Fibroblast of lung (primary cell): Measurements from ENCODE around the gene OR4K1. TPM values are rescaled to one million over a fixed set of nuclear protein-coding genes. Genes with fewer than 3 reads are reported as not detected.

Experiments used
- DNase-seq, 2 donors: peaks; one replicate each; pipeline versions ENCODE4 v3.0.0 to v3.0.0-alpha.2; 2010; ENCODE audit warnings: low read depth in 2 of 2
- H2AFZ ChIP-seq: 2 replicates; pipeline ENCODE4 v1.5.1; 2012; ENCODE audit warnings: low read length, control low read depth, inconsistent platforms
- H3K27ac ChIP-seq: 2 replicates; pipeline ENCODE4 v1.5.1; 2011; ENCODE audit warnings: low read length, control low read depth; ENCODE audit not compliant: insufficient read depth
- H3K27me3 ChIP-seq: 2 replicates; pipeline ENCODE4 v1.5.1; 2011; ENCODE audit warnings: mild to moderate bottlenecking, low read length; ENCODE audit not compliant: control insufficient read depth, insufficient read depth
- H3K36me3 ChIP-seq: 2 replicates; pipeline ENCODE4 v1.5.1; 2011; ENCODE audit warnings: low read length; ENCODE audit not compliant: control insufficient read depth, insufficient read depth
- H3K4me1 ChIP-seq: 2 replicates; pipeline ENCODE4 v1.5.1; 2011; ENCODE audit warnings: low read length; ENCODE audit not compliant: control insufficient read depth, insufficient read depth; ENCODE audit errors: extremely low read depth
- H3K4me2 ChIP-seq: 2 replicates; pipeline ENCODE4 v1.5.1; 2011; ENCODE audit warnings: low read length, control low read depth; ENCODE audit not compliant: insufficient read depth; ENCODE audit errors: extremely low read depth
- H3K4me3 ChIP-seq, 4 experiments: fragments of 200-600 bp in 1 of 4; sonication (generic) in 1 of 4; replicated peaks in 1 of 4; 2 replicates each; pipeline ENCODE4 v1.5.1; 2011 to 2016; ENCODE audit warnings: low read length in 4 of 4, low read depth in 3 of 4, mild to moderate bottlenecking in 3 of 4, control low read depth in 2 of 4, inconsistent platforms in 1 of 4, mixed read lengths in 1 of 4; ENCODE audit not compliant: insufficient read depth in 1 of 4; ENCODE audit errors: control extremely low read depth in 1 of 4
- H3K79me2 ChIP-seq: 2 replicates; pipeline ENCODE4 v1.5.1; 2012; ENCODE audit warnings: mild to moderate bottlenecking, low read length, inconsistent platforms; ENCODE audit not compliant: control insufficient read depth, insufficient read depth
- H3K9ac ChIP-seq: 2 replicates; pipeline ENCODE4 v1.5.1; 2011; ENCODE audit warnings: mild to moderate bottlenecking, low read length, control low read depth; ENCODE audit not compliant: insufficient read depth
- H3K9me3 ChIP-seq: 2 replicates; pipeline ENCODE4 v1.5.1; 2012; ENCODE audit warnings: low read depth, low read length; ENCODE audit not compliant: control insufficient read depth, insufficient read depth
- H4K20me1 ChIP-seq: 2 replicates; pipeline ENCODE4 v1.5.1; 2011; ENCODE audit warnings: low read length; ENCODE audit not compliant: control insufficient read depth, insufficient read depth; ENCODE audit errors: extremely low read depth
- CTCF ChIP-seq, 2 donors: IDR thresholded peaks in 1 of 2; conservative IDR thresholded peaks in 1 of 2; 1 replicate in 1 of 2; 2 replicates in 1 of 2; pipeline ENCODE4 v1.5.1; 2011 to 2012; ENCODE audit warnings: low read length in 2 of 2, control low read depth in 1 of 2, inconsistent platforms in 1 of 2, low read depth in 1 of 2, mild to moderate bottlenecking in 1 of 2
- EZH2 ChIP-seq: IDR thresholded peaks from 2 replicates; pipeline ENCODE4 v1.5.1; 2012; ENCODE audit warnings: low read length, control low read depth, mild to moderate bottlenecking; ENCODE audit errors: missing control alignments
- polyA plus RNA-seq, 2 donors: library from polyadenylated mRNA; depleted of rRNA in 1 of 2; stranded (reverse) in 1 of 2; unstranded in 1 of 2; fragments of >200 nt; gene quantifications; 2 replicates each; pipeline ENCODE4 v1.2.1, GENCODE V29; 2011 to 2012; ENCODE audit warnings: missing spikeins in 1 of 2
- total RNA-seq: library from RNA; depleted of rRNA; stranded (reverse); fragments of >200 nt; gene quantifications from 2 replicates; pipeline ENCODE4 v1.2.1, GENCODE V29; 2014

The OR4K1 gene
- total and polyA plus RNA-seq, 2 donors (not counting 1 experiment from before 2014, with no cell fraction given): not detected

- H2AFZ ChIP-seq: no peak within 1 kb of the TSS
- H3K4me2 ChIP-seq: no peak within 1 kb of the TSS
- no peaks in the 10 kb centered on the region for H3K27me3 ChIP-seq
- no peaks in the 10 kb centered on the region for H3K4me1 ChIP-seq
- H3K36me3 ChIP-seq: no peaks in the 10 kb centered on the region
- H3K4me3 ChIP-seq: no peak within 1 kb of the TSS
- DNase-seq: no peak
- H3K9me3 ChIP-seq: no peaks in the 10 kb centered on the region
- no peaks in the 10 kb centered on the region for H4K20me1 ChIP-seq
- TF ChIP-seq EZH2 (no peak), CTCF (conservative IDR thresholded peaks at IDR 0.05 in 1 of 2, IDR thresholded peaks at IDR 0.05 in 1 of 2; ENCODE audit: low read depth in 1 of 2, low read length in 2 of 2) (no peak)
- H3K79me2 ChIP-seq: no peaks in the 10 kb centered on the region
- no peak within 1 kb of the TSS for H3K9ac ChIP-seq
- no peak within 1 kb of the TSS for H3K27ac ChIP-seq
Observed at GRCh38 chr14:19975291-19975690, 44.6 kb downstream of the OR4K1 start, which contains the start of gene OR4K15. Gene OR4K15, plus strand, starts transcription at chr14:19975591. Its CDS starts 0 bp downstream, at chr14:19975591.

Other genes starting within 250 kb of the OR4K1 start
- gene OR11H2, start 217.0 kb upstream of the OR4K1 start, total RNA-seq: not detected in 2 replicates
- gene OR11H2, start 217.0 kb upstream of the OR4K1 start, polyA plus RNA-seq: not detected in 2 replicates
- gene OR4Q3, start 187.3 kb upstream of the OR4K1 start, total RNA-seq: not detected in 2 replicates
- gene OR4Q3, start 187.3 kb upstream of the OR4K1 start, polyA plus RNA-seq: not detected in 2 replicates
- not detected in 2 replicates for gene OR4M1, start 157.4 kb upstream of the OR4K1 start, total RNA-seq
- gene OR4M1, start 157.4 kb upstream of the OR4K1 start, polyA plus RNA-seq: not detected in 2 replicates
- gene OR4N2, start 127.1 kb upstream of the OR4K1 start, total RNA-seq: not detected in 2 replicates
- not detected in 2 replicates for gene OR4N2, start 127.1 kb upstream of the OR4K1 start, polyA plus RNA-seq
- gene OR4K2, start 55.8 kb upstream of the OR4K1 start, total RNA-seq: not detected in 2 replicates
- not detected in 2 replicates for gene OR4K2, start 55.8 kb upstream of the OR4K1 start, polyA plus RNA-seq
- gene OR4K5, start 10.3 kb upstream of the OR4K1 start, total RNA-seq: not detected in 2 replicates
- gene OR4K5, start 10.3 kb upstream of the OR4K1 start, polyA plus RNA-seq: not detected in 2 replicates
- gene OR4K15, start 44.7 kb downstream of the OR4K1 start, total RNA-seq: not detected in 2 replicates
- gene OR4K15, start 44.7 kb downstream of the OR4K1 start, polyA plus RNA-seq: not detected in 2 replicates
- gene OR4Q2, start 71.2 kb downstream of the OR4K1 start, total RNA-seq: not detected in 2 replicates
- not detected in 2 replicates for gene OR4Q2, start 71.2 kb downstream of the OR4K1 start, polyA plus RNA-seq
- not detected in 2 replicates for gene OR4K14, start 88.4 kb downstream of the OR4K1 start, total RNA-seq
- not detected in 2 replicates for gene OR4K14, start 88.4 kb downstream of the OR4K1 start, polyA plus RNA-seq
- gene OR4K13, start 105.1 kb downstream of the OR4K1 start, total RNA-seq: not detected in 2 replicates
- not detected in 2 replicates for gene OR4K13, start 105.1 kb downstream of the OR4K1 start, polyA plus RNA-seq
- not detected in 2 replicates for gene OR4L1, start 129.1 kb downstream of the OR4K1 start, total RNA-seq
- gene OR4L1, start 129.1 kb downstream of the OR4K1 start, polyA plus RNA-seq: not detected in 2 replicates
- not detected in 2 replicates for gene OR4K17, start 179.8 kb downstream of the OR4K1 start, total RNA-seq
- not detected in 2 replicates for gene OR4K17, start 179.8 kb downstream of the OR4K1 start, polyA plus RNA-seq
- not detected in 2 replicates for gene OR4N5, start 207.9 kb downstream of the OR4K1 start, total RNA-seq
- not detected in 2 replicates for gene OR4N5, start 207.9 kb downstream of the OR4K1 start, polyA plus RNA-seq